Measurements from ENCODE around the gene MRPL36.

GRCh38 chr5:1836176-1836890 lies 36.7 kb upstream of the MRPL36 start:
- TF ChIP-seq CTCF (IDR thresholded peaks at IDR 0.05; ENCODE audit: insufficient read depth, low read length) = no peak
- no peak for TF ChIP-seq SPI1 (IDR thresholded peaks at IDR 0.05; ENCODE audit: borderline replicate concordance, low read depth)
- no peak for TF ChIP-seq GABPA (IDR thresholded peaks at IDR 0.05; ENCODE audit: low read depth)
- TF ChIP-seq POLR2AphosphoS5 (IDR thresholded peaks at IDR 0.05; ENCODE audit: low read depth) = no peak

Measured in HL-60 (cell line).